Fibroblast of villous mesenchyme (primary cell): ENCODE measurements around the gene RANBP17. TPM values are rescaled to one million over a fixed set of nuclear protein-coding genes. Genes with fewer than 3 reads are reported as not detected.
"Not testable (repeated sequence)": the region's sequence is repeated elsewhere in the genome, so short reads cannot be mapped to it uniquely, and the experiment has no call there.

Experiments
- DNase-seq: peaks from one replicate; pipeline ENCODE4 v3.0.0-alpha.2; 2010; ENCODE audit warnings: low read depth
- H3K4me3 ChIP-seq: 2 replicates; pipeline ENCODE4 v1.5.1; 2011; ENCODE audit warnings: low read depth, mild to moderate bottlenecking, low read length
- CTCF ChIP-seq: IDR thresholded peaks from 2 replicates; pipeline ENCODE4 v1.5.1; 2012; ENCODE audit warnings: low read depth, mild to moderate bottlenecking, low read length; ENCODE audit not compliant: insufficient read depth
- total RNA-seq: library from RNA; depleted of rRNA; stranded (reverse); fragments of >200 nt; gene quantifications from 2 replicates; pipeline ENCODE4 v1.2.3, GENCODE V29; 2012

Gene RANBP17
- total RNA-seq, 1 donor = 33.7 TPM

- no peak for DNase-seq
- TF ChIP-seq CTCF = no peak
- H3K4me3 ChIP-seq = no peak overlapping the region
Observed at GRCh38 chr5:170826117-170826516, 35.7 kb upstream of the RANBP17 start.

DNA sequence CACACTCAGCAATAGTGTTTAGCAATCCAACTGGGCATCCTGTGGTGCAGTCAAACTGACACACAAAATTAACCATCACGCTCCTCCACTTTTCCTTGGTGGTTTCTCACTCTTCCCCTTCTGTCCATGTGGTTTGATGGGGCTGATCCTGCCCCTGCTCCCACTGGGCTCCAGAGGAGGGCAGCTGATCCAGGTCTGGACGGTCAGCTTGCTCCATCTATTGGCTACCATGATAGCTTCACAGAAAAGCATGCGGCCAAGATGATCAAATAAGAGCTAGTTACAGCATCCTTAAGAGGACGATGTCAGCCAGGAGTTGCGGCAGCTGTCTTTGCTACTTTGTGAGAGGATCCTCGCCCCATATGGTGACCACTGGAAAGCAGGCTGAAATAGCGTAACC is 29.6 kb upstream of the RANBP17 start:
- no peak for TF ChIP-seq CTCF
- no peak overlapping the region for H3K4me3 ChIP-seq
- DNase-seq = no peak

- not testable (repeated sequence) for DNase-seq, H3K4me3 ChIP-seq
Observed at GRCh38 chr5:170833981-170834380, 27.8 kb upstream of the RANBP17 start.

- no peak overlapping the region for H3K4me3 ChIP-seq
- no peak for DNase-seq
- TF ChIP-seq CTCF = no peak
Observed at GRCh38 chr5:170836226-170836625, 25.6 kb upstream of the RANBP17 start.

DNA sequence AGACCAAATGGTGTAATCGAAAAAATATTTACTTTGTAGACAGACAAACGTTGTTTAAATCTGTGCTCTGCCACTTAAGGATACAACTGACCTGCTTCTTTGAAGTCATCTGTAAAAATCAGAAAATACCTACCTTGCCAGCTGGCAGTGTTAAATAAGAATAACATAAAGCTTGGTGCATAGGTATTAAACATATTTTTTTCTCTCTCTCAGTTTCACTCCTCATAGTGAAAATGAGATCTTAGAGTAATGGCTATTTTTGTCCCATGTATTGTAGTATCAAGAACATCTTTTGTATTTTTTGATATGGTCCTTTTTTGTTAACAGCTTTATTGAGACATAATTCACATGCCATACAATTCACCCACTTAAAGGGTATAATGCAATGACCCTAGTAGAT is 17.9 kb upstream of the RANBP17 start:
- DNase-seq = no peak
- no peak for TF ChIP-seq CTCF

GRCh38 chr5:170844651-170845050 is 17.2 kb upstream of the RANBP17 start:
- no peak for TF ChIP-seq CTCF
- DNase-seq = no peak
- no peak overlapping the region for H3K4me3 ChIP-seq

More for the DNA sequence above, 17.9 kb upstream of the RANBP17 start:
- no peak overlapping the region for H3K4me3 ChIP-seq

GRCh38 chr5:170846416-170846815 is 15.4 kb upstream of the RANBP17 start:
- H3K4me3 ChIP-seq = no peak overlapping the region
- TF ChIP-seq CTCF = no peak
- peak; percentile 45 for DNase-seq
